ENCODE measurements around the gene OIT3.
"Not testable (repeated sequence)": the region's sequence is repeated elsewhere in the genome, so short reads cannot be mapped to it uniquely, and the experiment has no call there.

Gene OIT3

DNA sequence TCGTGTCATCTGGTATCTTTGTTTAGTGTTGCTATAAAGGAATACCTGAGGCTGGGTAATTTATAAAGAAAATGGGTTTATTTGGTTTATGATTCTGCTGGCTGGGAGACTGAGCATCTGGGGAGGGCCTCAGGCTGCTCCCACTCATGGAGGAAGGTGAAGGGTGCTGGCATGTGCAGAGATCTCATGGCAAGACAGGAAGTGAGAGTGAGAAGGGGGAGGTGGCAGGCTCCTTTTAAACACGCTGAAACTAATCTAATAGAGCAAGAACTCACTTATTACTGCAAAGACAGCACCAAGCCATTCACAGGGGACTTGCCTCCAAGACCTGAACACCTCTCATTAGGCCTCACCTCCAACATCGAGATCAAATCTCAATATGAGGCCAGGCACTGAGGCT lies 11.3 kb downstream of the OIT3 start:
- DNase-seq: no peak

DNA sequence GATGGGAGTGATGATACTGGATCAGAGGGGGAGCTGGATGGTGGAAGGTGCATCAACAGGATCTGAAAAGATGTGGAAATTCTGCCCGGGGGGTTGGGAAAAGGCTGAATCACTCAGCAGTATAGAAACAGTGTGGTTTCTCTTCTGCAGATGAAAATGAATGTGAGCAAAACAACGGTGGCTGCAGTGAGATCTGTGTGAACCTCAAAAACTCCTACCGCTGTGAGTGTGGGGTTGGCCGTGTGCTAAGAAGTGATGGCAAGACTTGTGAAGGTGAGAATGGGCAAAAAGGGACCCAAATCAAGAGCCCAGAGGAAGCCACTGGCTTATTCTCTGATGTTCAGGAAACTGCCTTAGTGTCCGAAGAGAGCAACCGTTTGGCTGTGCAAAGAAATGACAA lies 12.9 kb downstream of the OIT3 start:
- DNase-seq: no peak

DNA sequence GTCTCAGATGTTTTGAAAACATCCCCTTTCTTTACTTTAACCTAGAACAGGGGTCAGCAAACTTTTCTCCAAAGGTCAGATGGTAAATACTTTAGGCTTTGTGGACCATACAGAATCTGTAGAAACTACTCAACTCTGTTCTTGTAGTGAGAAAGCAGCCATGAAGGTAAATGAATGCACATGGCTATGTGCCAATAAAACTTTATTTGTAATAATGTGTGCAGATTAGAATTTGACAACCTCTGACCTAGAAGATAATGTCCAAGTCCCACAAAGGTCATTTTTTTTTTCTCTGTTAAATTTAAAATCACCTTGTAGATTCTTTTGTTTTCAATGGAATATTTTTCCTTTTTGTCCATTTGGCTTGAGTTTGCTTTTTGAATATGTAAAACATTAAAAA lies 17.2 kb downstream of the OIT3 start:
- DNase-seq: no peak

DNA sequence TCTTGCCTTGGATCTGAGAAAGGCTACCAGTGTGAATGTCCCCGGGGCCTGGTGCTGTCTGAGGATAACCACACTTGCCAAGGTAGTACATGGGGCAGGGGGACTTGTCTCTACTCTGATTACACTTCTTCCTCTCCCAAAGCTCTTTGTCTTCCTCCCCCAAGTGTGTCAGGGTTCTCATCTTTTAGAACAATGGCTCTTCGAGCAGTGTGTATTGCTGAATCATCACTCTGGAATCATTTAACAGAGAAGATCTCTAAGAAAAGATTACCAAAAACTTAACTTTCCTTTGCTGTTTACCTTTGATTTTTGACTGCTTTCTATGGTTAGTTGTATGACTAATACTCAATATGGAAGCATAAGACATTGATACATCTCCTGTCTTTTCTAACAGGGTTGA lies 18.2 kb downstream of the OIT3 start:
- no peak for DNase-seq

DNA sequence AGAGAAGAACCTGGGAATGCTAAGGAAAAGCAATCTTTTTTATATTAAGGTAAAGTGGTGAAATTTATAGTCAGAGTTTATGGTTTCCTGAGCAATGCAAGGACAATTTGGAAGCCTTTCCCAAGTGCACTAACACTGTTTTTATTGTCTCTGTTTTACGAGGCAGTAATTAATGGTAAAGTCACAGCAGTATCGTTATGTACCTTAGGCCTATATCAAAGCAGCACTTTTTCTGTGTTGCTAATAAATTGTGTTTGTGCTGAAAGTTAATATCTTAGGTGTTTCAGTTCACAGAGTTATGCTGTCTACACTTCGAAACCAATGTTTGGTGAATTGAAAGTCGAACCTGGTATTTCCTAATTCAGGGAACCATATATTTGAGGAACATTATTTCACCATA lies 19.2 kb downstream of the OIT3 start:
- DNase-seq: no peak

DNA sequence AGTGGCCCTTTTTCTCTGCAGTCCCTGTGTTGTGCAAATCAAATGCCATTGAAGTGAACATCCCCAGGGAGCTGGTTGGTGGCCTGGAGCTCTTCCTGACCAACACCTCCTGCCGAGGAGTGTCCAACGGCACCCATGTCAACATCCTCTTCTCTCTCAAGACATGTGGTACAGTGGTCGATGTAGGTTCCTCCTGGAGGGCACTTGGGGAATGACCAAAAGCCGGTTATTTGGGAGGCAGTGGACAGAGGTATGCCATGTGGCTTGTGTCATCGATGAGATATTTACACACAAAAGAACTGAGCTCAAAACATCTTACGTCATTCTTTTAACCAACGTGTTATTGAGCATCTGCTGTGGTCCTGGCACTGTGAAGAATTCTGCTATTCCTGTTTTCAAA lies 19.7 kb downstream of the OIT3 start:
- no peak for DNase-seq

DNA sequence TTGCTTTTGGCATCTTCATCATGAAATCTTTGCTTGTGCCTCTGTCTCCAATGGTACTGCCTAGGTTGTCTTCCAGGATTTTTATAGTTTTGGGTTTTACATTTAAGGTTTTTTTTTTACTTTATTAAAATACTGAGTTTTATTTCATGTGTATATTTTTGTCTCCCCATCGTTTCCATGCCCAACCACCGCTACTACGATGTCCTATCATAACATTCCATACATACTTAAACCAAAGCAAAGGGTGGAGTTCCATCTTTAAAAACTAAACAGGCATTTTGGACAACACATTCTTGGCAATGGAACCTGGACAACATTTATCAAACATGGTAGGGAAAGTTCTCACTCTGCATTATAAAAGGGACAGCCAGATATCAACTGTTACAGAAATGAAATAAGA lies 23.7 kb downstream of the OIT3 start:
- DNase-seq: not testable (repeated sequence)

DNA sequence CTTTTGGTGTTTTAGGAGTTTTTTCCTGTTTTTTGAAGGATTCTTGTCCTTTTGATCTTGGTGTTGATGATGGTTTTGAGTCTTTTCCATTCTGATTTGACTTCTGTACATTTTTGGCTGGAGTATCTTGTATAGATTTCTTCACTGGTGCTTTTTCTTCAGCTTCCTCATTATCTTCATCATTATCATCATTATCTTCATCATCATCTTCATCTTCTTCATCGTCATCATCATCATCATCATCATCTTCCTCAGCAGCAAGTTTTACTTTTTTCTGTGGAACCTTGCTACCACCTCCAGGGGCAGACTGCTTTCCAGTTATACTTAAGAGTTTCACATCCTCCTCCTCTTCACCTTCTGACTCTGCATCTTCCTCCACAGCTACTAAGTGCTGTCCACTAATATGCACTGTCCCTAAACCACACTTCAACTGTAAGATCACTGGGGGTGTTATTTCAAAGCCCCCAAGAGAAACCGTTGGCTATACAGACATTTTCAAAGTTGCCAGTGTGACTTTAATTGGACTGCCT lies 24.3 kb downstream of the OIT3 start:
- not testable (repeated sequence) for DNase-seq

DNA sequence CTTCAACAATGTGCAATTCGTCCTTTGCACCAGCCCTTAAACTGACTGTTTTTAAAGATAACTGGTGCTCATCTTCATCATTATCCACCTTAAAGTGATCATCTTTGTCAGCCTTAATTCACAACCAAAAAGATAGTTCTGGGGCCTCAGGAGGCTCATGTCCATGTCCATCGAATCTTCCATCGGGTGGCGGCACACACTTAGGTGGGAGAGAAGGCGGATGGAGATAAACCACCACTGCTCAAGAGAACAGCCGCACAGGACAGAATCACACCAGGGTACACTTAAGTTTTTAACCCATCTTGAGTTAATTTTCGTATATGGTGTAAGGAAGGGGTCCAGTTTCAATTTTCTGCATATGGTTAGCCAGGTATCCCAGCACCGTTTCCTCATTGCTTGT lies 24.8 kb downstream of the OIT3 start:
- DNase-seq: no peak

DNA sequence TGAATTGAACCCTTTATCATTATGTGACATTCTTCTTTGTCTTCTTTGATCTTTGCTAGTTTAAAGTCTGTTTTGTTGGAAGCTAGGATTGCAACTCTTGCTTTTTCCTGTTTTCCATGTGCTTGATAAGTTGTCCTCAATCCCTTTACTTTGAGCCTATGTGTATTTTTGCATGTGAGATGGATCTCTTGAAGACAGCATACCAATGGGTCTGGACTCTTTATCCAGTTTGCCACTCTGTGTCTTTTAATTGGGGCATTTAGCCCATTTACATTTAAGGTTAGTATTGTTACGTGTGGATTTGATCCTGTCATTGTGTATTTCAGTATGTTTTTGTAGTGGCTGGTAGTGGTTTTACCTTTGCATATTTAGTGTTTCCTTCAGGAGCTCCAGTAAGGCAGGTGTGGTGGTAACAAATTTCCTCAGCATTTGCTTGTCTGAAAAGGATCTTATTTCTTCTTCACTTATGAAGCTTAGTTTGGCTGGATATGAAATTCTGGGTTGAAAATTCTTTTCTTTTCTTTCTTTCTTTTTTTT lies 27.7 kb downstream of the OIT3 start:
- not testable (repeated sequence) for DNase-seq

DNA sequence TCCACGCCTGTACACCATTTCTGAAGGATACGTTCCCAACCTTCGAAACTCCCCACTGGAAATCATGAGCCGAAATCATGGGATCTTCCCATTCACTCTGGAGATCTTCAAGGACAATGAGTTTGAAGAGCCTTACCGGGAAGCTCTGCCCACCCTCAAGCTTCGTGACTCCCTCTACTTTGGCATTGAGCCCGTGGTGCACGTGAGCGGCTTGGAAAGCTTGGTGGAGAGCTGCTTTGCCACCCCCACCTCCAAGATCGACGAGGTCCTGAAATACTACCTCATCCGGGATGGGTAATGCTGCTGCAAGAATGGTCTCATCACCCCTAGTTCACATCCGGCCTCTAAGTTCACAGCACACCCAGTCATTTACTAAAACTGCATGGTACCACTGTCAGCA lies 30.8 kb downstream of the OIT3 start:
- no peak for DNase-seq

DNA sequence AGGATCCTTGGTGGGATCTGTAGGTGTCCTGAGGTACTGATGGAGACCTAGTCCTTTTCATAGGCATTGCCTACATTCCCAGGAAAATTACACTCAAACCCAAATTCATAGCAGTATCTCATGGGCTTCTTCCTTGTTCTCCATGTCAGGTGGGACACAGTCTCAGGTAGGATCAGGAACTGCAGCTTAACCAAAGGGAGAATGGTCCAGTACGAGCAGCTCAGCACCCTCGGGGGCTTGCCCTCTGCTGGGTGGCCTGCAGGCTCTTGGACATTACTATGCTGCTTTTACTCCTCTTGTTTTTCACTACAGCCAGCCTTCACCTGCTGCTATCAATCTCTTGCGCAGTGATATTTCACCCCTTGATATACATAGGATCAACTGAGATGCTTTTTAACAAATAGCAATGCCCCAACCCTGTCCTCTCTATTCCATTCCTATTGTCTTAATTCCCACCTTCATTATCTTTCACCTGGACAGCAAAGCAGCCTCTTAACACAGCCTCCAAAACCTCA lies 32.5 kb downstream of the OIT3 start:
- DNase-seq: no peak

DNA sequence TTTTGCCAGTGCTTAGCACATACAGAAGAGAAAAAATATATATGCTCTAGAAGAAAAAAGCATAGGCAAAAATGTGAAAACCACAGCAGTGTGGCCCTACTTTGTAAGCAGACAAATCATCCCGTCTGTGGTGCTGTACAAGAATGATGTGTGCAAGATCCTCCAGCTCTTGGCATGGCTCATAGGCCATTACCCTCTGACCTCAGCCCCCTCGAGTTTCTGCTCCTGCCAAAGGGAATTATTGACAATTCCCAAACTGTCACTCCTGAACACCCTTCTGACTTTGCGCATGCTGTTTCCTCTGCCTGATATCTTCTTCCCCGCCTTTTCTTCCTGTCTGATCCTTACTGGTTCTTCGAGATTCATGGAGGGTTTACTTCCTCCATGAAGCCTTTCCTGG lies 33.9 kb downstream of the OIT3 start:
- DNase-seq: no peak

DNA sequence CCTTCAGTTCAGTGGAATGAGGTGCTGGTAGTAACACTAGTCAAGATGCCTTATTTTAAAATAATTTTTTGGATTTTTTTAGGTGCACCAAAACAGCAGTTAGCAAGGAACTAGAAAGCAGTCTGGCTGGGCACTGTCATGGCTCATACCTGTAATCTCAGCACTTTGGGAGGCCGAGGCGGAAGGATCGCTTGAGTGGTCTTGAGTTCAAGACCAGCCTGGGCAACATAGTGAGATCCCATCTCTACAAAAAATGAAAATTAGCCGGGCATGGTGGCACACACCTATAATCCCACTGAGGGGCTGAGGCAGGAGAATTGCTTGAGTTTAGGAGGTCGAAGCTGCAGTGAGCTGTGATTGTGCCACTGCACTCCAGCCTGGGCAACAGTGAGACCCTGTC lies 35.3 kb downstream of the OIT3 start:
- no peak for DNase-seq

DNA sequence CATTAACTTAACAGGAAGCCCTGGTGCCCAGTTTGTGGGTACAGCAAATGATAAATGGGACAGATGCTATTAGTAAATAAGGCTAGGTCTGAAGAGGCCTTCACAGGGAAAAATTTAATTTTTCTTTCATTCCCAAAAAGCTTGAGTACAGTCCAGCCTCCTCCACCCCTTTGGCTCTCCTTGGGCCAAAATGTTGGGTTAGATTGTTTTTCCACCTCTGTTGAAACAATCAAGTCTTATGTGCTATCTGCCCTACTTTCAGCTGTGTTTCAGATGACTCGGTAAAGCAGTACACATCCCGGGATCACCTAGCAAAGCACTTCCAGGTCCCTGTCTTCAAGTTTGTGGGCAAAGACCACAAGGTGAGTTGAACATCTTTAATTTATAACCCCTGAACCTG lies 36.7 kb downstream of the OIT3 start:
- no peak for DNase-seq

DNA sequence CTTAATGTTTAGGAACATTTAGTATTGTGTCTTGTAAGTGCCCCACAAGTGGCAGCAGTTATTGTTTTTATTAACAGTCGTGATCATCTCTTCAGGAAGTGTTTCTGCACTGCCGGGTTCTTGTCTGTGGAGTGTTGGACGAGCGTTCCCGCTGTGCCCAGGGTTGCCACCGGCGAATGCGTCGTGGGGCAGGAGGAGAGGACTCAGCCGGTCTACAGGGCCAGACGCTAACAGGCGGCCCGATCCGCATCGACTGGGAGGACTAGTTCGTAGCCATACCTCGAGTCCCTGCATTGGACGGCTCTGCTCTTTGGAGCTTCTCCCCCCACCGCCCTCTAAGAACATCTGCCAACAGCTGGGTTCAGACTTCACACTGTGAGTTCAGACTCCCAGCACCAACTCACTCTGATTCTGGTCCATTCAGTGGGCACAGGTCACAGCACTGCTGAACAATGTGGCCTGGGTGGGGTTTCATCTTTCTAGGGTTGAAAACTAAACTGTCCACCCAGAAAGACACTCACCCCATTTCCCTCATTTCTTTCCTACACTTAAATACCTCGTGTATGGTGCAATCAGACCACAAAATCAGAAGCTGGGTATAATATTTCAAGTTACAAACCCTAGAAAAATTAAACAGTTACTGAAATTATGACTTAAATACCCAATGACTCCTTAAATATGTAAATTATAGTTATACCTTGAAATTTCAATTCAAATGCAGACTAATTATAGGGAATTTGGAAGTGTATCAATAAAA lies 38.9 kb downstream of the OIT3 start:
- no peak for DNase-seq

DNA sequence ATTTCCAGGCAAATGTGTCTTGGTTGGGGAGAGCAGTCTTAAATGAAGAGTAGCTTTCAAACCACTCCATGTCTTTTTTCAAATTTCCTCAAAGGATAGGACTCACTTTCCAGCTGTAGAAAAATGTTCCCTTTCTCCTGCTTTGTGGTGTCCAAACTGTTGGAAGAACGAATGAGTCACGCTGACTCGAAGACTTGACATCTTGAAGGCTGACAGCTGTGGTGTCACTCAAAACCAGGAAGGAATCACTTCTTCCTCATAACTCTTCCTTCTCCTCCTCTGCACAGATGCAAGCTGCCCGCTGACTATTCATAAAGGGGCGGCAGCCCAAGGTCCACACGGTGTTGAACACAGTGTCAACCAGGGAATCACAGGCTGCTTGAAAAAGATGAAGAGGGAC lies 41.8 kb downstream of the OIT3 start:
- DNase-seq: no peak

DNA sequence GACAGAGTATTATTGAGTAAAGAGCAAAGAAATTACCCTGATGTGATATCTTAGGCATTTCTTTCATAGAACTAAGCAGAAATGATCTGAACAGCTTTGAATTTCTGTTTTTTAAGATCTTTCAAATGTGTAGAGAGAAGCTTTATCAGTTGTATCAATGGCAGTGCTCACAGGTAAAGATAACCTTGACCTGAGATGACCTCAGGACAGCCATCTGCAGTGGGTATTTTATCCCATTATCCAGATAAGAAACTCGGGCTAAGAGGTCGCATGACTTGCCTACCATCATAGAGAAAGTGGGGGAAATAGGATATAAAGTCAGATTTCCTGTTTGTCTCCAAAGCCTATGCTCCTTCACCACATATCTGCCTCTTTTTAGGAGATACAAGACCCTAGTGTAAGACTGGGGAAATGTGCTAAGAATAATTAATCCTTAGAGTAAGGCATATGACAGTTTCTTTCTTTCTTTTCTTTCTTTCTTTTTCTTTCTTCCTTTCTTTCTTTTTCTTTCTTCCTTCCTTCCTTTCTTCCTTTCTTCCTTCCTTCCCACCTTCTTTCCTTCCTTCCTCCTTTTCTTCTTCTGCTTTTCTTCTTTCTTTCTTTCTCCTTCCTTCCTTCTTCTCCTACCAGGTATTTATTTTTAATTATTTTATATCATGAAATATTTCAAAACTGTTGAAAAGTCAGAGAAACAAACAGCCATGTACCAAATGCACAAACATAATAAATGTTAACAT lies 50.1 kb downstream of the OIT3 start:
- DNase-seq: no peak

DNA sequence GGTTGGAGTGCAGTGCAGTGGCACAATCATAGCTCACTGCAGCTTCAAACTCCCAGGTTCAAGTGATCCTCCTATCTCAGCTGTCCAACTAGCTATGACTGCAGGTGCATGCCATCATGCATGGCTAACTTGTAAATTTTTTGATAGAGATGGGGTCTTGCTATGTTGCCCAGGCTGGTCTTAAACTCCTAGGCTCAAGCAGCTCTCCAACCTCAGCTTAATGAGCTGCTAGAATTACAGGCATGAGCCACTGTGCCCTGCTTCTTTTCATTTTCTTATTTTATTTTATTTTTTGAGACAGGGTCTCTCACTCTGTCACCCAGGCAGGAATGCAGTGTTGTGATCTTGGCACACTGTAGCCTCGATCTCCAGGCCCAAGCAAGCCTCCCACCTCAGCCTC lies 53.4 kb downstream of the OIT3 start:
- DNase-seq: no peak

DNA sequence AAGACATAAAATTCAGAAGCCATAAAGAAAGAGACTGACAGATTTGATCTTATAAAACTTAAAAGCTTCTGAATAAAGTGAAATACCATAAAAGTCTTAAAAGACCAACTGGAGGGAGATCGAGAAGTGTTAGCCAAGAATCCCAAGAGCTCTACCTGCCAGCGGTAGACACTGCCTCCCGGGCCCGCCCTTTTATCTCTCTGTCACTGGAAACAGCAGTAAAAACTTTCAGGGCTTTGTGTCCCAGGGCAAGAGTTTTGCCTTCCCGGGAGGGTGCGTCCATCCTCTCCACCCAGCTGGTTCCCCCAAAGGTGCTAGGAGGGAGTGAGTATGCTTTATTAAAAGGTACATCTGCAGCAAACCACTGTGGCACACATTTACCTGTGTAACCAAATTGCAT lies 55.2 kb downstream of the OIT3 start:
- no peak for DNase-seq

DNA sequence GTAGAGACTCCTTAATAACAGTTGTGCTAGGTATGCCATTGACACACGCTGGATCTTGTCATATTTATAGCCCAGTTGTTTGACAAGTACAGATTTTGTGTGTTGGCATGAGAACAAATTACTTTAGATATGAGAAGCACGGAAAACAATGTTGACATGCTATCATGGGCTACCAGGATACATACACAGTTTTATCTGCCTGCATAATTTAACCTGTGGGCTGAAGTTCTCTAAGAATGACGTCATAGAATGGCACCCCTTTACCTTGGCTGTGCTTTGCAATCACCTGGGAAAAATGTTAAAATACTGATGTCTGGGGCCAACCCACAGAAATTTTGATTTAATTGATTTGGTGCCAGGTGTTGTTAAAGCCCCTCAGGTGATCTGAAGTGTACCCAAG lies 58.2 kb downstream of the OIT3 start:
- no peak for DNase-seq

DNA sequence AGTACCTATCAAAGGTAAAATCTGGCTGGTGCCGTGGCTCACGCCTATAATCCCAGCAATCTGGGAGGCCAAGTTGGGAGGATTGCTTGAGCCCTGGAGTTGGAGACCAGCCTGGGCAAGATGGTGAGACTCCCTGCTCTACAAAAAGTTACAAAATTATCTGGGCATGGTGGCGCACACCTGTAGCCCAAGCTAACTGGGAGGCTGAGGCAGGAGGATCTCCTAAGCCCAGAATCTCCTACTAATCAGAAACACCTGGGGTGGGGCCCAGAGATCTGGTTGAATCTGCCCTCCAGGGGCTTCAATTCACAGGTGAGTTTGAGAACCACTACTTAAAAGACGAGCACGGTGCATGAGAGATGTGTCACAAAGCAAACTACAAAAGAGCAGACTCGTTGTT lies 58.6 kb downstream of the OIT3 start:
- no peak for DNase-seq

DNA sequence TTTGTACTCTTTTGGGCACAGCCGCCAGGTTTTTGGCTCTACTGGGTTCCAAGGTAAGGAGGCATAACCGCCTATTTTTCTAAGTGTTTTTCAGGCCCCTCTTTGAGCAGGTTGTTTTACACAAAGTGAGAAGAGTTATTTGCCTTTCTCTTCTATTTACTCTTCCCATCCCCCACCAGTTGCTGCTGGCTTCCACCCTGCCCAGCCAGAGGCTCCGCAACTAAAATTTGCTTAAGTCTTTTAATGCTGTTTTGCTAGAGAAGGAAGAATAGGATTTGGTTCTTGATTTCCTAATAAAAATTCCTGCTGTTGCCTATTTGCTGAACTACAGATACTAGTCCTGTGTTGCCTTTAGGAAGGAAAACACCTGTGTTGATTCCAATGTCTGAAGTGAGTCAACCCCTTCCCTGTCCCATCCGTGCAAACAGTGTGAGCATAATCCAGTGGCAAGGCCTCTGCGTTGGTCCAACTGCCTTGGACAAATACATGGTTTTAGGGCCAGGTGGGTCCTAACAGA lies 59.2 kb downstream of the OIT3 start:
- DNase-seq: no peak

DNA sequence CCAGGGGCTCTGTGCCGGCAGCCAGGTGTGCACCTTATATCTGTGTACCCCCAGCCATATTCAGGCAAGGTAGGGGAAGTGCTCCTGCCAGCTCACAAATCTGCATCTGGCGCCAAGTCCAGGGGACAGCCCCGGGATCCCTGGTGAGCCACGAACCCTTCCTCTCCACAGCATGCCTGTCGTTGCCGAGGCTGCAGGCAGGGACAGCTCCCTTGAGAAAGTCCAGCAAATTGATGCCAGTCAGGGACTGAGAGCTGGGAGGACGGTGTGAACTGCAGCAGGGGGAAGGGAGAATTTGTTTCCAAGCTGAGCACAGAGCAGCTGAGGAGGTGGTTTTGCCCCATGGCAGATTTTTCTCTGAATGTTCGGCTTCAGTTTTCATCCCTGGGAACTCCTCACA lies 60.1 kb downstream of the OIT3 start:
- DNase-seq: no peak
